Activated CD4-positive, alpha-beta T cell treated with anti-CD3 and anti-CD28 coated beads for 1 hour (primary cell): Measurements from ENCODE around the gene PPFIA4.
A peak's percentile ranks its signal among the peaks of the same experiment; 100 is the strongest.
"Not testable (repeated sequence)": the region's sequence is repeated elsewhere in the genome, so short reads cannot be mapped to it uniquely, and the experiment has no call there.

Experiments
- DNase-seq: peaks from one replicate; pipeline ENCODE4 v3.0.0-alpha.2; 2020

The PPFIA4 gene

DNA sequence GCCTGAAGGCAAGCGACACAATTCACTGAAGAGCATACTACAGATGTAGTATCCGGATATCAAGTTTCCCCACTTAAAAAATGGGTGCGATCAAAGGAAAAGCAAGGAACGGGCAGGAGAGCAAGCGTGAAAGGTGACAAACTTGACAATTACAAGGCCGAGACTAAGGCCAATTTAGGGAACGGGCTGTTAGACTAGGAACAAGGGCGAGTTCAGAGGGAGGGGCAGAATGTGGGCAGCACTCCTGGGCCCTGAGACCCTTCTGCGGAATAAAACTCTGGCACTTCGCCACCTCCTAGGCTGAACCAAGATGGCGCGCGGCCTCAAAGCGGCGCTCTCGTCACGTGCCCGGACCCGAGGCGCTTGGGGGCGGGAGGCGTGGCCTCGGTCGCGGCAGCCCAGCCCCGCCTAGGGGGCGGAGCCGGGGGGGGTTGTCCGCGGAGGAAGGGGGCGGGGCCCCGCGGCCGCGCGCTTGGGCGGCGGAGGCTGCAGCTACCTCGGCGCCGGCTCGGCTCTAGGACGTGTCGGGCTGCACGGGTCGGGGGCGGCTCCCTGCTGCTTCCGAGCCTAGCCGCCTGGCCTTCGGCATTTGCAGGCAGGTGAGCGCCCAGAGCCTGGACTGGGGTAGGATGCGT is at the start of gene PPFIA4:
Gene PPFIA4, plus strand, starts transcription at position 461 of the 635 bp plus-strand sequence. CDS start 12,518 bp downstream, outside the sequence.
- peak; percentile 81 for DNase-seq

DNA sequence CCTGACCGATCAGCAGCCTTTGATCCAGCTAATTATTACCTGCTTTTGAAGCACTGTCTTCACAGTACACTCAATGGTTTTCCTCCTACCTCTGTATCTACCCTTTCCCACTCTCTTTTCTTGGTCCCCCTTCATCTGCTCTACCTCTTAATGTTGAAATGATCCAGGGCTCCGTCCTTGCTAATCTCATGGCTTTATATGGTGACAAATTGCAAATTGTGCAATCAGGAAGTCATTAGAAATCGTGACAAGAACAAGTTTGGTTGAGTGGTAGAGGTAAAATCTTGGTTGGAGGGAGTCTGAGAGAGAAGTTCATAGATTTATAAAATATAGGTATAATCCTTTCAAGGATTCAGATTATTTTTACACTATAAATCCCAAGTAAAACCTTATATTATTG is 49.7 kb upstream of the PPFIA4 start:
- DNase-seq = no peak

DNA sequence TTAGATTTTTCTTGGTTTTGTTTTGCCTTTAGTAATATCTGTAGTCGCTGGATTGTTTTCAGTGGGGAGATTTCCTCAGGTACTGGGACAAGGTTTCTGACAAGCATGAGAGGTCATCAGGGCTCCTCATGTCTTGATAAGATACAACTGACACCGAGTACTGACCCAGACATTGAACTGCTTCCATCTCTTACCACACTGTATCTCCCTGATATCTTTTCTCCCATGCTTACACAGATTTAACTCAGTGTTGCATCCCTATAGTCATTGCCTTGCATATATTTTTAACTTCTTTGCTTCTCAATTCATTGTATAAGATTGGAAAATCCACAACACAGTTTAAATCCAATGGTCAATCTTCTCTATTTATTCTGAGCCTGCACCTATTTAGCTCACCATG is 46.8 kb upstream of the PPFIA4 start:
- DNase-seq = no peak

DNA sequence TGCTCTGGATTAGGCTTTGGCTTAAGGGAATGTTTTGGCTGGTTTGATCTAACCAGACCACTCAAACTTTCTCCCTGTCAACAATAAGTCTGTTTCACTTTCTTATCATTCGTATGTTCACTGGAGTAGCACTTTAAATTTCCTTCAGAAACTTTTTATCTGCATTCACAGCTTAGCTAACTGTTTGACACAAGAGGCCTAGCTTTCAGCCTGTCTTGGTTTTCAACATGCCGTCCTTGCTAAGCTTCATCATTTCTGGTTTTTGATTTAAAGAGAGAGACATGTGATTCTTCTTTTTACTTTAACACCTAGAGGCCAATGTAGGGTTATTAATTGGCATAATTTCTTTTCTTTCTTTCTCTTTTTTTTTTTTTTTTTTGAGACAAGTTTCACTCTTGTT is 44.4 kb upstream of the PPFIA4 start:
- no peak for DNase-seq

DNA sequence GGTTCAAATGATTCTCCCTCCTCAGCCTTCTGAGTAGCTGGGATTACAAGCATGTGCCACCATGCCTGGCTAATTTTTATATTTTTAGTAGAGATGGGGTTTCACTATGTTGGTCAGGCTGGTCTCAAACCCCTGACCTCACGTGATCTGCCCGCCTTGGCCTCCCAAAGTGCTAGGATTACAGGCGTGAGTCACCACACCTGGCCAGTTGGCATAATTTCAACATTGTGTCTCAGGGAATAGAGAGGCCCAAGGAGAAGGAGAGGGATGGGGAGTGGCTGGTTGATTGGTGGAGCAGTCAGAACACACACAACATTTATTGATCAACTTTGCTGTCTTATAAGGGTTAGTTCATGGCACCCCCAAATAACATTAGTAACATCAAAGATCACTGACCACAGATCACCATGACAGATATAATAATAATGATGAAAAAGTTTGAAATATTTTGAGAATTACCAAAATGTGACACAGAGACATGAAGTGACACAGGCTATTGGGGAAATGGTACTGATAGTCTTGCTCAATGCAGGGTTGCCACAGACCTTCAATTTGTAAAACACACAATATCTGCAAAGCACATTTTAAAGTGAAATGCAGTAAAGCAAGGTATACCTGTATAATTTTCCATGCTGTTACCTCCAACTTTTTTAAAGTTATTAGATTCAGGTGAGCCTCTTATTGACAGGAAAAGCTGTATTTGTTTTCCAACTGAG is 43.4 kb upstream of the PPFIA4 start:
- DNase-seq = no peak

DNA sequence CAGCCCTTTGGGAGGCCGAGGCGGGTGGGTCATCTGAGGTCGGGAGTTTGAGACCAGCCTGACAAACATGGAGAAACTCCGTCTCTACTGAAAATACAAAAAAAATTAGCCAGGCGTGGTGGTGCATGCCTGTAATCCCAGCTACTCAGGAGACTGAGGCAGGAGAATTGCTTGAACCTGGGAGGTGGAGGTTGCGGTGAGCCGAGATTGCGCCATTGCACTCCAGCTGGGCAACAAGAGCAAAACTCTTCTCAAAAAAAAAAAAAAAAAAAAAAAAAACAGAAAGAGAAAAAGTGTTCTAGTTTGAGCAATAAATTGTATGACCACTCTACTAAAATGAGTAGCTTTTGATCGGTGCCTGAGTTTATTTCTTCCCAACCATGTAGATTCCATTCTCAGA is 40.2 kb upstream of the PPFIA4 start:
- not testable (repeated sequence) for DNase-seq

DNA sequence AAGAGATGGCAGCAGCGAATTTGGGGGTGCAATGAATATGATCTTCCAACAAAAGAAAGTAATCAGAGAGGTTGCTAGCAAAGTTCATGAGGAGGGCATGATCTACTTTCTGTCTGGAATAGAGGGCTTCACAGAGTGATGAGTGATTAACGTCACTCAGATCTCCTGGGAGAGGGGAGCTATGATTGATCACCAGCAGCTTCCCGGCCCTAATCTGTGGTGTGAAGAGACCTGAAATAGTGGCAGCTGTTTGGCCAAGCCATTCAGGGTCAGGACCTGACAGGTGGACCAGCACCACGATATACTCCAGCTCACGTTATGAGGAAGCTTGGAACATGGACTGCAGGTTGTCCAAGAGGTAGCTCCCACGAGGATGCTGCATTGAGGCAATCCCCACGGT is 39.0 kb upstream of the PPFIA4 start:
- DNase-seq = no peak

DNA sequence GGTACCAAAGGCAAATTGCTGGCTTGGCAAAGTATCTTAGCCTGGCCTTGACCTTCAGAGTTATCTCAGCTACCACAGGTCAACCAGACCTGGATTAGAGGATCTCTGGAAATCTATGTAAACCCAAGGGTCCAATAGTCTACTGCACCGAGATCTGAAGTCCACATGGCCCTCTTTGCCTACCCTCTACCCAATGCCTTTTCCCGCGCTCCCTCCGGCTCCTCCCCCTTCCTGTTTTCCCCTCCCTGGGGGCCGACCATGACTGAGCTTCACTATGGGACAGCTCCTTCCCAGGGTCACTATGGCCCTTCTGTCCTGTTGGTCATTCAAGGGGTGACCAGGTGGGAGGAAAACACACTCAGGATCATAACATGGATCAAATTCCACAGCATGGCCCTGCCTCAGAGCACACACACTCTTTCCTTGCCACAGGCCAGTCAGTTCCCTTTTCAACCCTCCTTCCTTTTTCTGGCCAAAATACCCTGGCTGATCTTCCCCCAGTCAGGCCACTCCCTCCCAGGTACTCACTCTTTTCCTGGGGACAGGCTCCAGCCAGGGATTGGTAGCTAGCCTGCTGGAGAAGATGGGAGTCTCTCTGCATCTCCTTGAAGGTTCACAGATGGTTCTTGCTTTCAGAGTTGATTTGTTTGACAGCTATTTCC is 38.2 kb upstream of the PPFIA4 start:
- no peak for DNase-seq

DNA sequence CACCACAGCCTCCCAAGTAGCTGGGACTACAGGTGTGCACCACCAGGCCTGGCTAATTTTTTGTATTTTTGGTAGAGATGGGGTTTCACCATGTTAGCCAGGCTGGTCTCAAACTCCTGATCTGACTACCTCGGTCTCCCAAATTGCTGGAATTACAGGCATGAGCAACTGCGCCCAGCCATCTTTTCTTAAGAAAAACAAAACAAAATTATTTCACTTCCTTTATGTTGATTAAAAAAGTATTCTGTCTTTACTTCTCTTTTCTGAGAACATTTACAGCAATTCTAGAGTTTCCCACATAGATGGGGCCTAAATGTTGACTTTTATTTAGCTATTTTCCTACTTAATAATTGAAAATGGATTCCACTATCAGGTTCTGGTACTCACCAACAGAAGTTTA is 36.4 kb upstream of the PPFIA4 start:
- DNase-seq = no peak

DNA sequence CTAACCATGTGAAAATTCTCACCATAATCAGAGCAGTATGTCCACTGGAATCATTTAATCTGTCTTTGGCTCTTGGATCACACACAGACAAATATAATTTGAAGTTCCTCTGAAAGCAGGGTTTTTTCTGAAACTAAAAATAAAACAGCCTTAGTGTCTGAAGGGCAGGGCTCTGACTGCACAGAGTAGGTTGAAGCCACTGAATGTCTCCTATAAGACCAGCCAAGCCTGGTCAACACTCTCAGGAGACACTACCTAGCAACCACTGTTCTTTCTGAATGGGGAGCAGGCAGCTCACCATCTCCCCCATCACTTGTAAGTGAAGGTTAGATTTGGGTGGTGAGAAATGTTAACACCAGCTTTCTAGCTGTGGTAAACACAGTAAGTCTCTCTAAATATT is 35.2 kb upstream of the PPFIA4 start:
- no peak for DNase-seq

DNA sequence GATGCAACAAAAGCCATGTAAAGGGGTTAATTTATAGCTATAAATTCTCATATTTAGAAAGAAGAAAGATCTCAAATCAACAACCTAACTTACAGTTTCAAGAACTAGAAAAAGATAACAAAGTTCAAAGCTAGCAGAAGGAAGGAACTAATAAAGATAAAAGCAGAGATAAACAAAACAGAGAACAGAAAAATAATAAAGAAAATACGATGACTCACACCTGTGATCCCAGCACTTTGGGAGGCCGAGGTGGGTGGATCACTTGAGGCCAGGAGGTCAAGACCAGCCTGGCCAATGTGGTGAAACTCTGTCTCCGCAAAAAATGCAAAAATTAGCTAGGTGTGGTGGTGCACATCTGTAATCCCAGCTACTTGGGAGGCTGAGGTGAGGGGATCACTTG is 31.5 kb upstream of the PPFIA4 start:
- DNase-seq = no peak

DNA sequence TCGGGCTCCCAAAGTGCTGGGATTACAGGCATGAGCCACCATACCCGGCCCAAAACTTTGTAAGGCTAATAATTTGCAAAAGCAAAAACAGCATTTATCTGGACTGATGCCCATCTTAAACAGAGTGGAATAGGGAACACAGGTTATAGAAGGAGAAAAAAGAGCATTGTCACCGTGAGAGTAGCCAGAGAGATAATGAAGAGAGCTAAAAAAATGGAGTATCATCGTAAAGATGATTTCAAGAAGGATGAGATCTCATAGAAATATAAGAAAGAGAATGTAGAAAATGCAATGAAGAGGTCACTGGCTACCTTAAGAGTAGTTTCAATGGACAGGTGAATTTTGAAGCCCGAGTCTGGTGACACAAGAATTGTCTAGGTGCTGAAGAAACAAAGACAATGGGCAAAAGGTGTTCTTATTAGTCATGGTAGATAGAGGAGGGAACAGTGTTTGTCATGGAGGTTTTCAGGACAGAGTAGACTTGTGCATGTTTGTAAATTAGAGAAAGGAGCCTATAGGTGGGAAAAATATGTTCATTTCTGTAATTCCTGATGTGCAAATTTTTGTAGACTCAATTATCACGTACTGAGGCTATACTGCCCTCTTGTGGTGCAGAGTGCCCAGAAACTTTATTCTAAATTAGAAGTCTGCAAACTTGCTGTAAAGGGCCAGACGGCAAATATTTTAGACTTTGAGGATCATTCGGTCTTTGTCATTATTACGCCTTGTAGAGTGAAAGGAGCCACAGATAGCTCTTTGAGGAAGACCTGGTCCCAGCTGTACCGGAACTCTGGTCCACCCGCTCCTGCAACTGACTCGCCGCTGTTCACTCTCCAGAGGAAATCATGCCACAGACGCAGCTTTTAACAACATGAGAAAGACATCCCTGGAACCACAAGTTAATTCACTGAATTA is 27.2 kb upstream of the PPFIA4 start:
- peak; percentile 22 for DNase-seq

DNA sequence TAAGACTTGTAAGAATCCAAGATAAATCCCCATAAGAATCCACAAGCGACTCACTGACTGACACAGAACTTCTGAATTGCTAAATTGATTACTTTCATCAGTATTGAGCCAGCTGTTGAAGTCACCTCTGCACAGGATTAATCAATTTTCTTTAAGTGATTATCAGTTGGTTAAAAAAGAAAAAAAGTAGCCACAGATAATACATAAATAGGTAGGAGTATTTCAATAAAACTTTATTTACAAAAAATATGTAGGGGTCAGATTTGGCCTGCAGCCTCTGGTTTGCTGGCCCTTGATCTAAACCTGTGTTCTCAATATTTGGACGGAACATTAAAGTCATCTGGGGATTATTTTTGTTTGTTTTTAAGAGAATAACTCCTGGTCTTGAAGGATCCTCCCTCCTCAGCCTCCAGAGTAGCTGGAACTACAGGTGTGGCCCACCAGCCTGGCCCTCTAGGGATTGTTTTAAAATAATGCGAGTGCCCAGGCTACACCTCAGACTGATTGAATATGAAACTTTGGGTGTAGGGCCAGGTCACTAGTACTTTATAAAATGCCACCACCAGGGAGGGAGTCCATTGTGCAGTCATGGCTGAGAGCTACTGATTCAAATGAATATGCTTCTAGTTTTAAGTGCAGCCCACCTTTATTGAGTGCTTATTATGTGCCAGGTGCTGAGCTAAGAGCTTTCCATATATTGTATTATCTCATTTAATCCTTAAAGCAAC is 25.9 kb upstream of the PPFIA4 start:
- no peak for DNase-seq

DNA sequence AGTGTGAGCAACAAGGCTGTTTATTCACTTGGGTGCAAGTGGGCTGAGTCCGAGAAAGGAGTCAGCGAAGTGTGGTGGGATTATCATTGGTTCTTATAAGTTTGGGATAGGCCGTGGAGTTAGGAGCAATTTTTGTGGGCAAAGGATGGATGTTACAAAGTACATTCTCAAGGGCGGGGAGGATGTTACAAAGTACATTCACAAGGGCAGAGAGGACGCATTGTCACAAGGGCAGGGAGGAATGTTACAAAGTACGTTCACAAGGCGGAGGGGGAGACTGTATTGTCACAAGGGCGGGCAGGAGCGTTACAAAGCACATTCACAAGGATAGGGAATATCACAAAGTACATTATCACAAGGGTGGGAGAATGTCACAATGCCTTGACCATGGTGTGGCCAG is 24.3 kb upstream of the PPFIA4 start:
- DNase-seq = no peak

DNA sequence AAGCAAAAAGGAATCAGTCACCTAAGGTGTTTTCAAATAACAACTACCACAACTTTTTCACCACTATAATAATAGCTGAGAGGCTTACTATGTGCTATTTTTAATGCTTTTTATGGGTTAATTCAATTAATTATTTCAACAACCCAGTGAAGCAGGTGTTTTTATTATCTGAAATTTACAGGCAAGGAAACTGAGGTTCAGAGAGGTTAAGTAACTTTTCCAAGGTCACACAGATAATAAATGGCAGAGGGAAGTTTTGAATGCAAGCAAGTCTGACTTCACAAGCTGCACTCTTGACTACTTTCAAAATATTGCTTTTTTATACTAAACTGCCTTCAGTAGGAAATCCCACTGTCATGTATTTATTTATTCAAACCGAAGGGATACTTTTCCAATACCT is 23.3 kb upstream of the PPFIA4 start:
- DNase-seq = no peak

DNA sequence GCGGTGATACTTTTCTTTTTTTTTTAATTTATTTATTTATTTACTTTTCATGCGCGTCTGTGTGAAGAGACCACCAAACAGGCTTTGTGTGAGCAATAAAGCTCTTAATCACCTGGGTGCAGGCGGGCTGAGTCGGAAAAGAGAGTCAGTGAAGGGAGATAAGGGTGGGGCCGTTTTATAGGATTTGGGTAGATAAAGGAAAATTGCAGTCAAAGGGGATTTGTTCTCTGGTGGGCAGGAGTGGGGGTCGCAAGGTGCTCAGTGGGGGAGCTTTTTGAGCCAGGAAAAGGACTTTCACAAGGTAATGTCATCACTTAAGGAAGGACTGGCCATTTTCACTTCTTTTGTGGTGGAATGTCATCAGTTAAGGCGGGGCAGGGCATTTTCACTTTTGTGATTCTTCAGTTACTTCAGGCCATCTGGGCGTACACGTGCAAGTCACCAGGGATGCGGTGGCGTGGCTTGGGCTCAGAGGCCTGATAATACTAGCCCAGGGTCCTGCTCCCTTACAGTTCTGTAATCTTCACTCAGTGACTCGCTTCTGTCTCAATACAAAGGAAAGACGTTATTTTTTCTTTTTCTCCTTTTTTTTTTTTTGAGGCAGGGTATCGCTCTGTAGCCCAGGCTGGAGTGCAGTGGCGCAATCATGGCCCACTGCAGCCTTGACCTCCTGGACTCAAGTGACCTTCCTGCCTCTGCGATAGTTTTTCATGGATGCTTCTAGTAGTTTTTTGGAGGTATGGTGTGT is 20.7 kb upstream of the PPFIA4 start:
- DNase-seq = not testable (repeated sequence)

DNA sequence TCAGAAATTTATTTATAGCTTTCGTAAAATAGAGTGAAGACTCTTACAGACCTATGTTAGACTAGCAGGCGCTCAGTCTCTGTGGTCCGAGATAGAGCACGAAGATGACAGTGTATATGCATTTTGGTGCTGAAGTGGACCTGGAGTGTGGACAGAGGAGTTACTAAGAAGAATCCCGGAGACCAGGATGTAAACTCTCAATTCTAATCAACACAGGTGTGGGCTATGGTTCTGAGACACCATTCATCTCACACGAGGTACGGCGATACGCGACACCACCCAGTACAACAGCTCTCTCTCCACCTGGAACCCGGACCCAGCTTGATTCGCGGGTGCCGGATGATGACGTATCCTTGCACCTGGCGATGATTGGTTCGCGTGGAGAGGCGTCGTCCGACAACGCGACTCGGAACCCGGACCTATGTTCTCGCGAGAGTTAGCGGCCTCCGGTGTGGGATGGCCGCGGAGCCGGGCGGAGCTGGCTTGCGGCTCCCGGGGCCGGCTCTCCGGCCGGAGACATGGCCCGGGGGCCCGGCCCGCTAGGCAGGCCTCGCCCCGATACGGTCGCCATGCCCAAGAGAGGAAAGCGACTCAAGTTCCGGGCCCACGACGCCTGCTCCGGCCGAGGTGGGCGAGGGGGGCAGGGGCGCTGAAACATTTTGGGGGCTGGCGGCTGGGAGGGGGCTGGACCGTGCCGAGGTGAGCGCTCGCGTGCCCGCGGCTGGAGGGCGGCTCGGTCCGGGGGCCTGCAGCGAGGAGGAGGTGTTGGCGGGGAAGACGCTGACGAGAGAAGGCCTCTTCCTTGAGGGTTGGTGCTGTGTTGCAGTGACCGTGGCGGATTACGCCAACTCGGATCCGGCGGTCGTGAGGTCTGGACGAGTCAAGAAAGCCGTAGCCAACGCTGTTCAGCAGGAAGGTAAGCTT is 19.1 kb upstream of the PPFIA4 start, which contains the start of gene TMEM183A:
Gene TMEM183A, plus strand, starts transcription at position 427 of the 924 bp plus-strand sequence. Its CDS starts 92 bp downstream, at position 519.
- DNase-seq = peak; percentile 92

DNA sequence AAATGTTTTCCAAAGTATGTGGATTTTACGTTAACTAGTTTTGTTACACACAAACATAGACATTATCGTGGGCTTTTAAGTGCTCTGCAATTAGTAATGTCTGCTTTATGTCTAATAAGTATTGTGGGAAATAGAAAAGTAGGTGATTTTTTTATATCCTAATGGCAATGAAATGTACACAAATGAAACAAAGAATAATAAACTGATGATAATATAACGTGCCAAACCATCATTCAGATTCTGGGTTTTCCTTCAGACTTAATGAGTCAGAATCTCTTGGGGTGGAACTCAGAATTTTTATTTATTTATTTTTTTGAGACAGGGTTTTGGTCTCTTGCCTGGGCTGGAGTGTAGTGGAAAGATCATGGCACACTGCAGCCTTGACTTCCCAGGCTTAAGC is 17.1 kb upstream of the PPFIA4 start:
- DNase-seq = no peak

DNA sequence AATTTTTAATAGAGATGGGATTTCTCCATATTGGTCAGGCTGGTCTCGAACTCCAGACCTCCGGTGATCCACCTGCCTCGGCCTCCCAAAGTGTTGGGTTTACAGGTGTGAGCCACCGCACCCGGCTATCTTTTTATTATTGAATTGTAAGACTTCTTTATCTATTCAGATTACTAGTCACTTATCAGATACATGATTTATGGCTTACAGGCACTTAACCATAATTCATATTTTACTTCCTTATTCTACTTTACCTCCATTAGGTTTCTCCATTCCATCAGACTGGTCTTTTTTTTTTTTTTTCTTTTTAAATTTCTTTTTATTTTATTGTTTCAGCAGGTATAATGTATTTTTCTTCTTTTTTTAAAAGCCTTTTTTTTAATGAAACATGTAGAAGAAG is 14.7 kb upstream of the PPFIA4 start:
- DNase-seq = no peak

DNA sequence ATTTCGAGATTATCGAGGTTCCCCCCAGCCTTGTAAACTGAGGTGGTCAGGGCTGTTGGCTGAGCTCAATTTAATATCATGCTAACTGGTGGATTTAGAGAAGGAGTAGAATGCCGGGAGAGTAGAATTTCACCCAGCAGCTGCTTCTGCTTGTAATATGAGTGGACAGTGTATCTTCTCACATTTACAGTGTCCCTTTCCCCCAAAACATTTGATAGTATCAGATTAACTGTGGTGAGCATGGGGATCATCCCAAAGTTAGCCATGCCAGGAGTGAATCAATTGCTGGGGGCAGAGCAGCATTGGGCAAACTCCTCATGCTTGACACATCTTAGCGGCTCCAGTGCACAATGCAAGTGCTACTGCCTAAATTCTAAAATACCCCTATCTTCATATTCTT is 9.2 kb upstream of the PPFIA4 start:
- no peak for DNase-seq
